Measurements from ENCODE around the gene PRDM2.

The PRDM2 gene

DNA sequence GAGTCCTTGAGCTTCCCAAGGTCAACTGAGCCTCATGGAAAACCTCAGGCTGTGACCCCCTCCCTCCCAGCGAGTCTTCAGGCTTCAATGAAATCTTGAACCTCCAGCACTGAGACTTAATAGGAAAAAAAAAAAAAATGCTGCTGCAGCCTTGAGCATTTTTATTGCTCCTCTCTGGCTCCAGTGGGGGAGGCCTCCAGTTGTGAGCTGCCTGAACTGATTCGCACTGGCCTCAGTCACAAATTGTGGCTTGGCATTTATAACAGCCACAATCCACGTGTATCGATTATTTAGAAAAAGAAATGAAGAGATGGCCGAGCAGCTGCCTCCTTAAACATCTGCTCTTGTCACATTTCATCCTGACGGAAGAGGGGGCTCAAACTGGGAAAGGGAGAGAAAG is 173.0 kb downstream of the PRDM2 start:
- TF ChIP-seq, protein P1, sequence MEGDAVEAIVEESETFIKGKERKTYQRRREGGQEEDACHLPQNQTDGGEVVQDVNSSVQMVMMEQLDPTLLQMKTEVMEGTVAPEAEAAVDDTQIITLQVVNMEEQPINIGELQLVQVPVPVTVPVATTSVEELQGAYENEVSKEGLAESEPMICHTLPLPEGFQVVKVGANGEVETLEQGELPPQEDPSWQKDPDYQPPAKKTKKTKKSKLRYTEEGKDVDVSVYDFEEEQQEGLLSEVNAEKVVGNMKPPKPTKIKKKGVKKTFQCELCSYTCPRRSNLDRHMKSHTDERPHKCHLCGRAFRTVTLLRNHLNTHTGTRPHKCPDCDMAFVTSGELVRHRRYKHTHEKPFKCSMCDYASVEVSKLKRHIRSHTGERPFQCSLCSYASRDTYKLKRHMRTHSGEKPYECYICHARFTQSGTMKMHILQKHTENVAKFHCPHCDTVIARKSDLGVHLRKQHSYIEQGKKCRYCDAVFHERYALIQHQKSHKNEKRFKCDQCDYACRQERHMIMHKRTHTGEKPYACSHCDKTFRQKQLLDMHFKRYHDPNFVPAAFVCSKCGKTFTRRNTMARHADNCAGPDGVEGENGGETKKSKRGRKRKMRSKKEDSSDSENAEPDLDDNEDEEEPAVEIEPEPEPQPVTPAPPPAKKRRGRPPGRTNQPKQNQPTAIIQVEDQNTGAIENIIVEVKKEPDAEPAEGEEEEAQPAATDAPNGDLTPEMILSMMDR (IDR thresholded peaks at IDR 0.05; ENCODE audit: control insufficient read depth, insufficient read depth, low read depth, low read length, missing control alignments), result no peak
- H3K4me3 ChIP-seq (ENCODE audit: control insufficient read depth, low read depth, low read length), result no peak overlapping the region
- DNase-seq (ENCODE audit: low read depth), result no peak
